Activated CD4-positive, CD25-positive, alpha-beta regulatory T cell treated with anti-CD3 and anti-CD28 coated beads, Interleukin-2, amount 50 U/mL, for 24 hours (primary cell): Measurements from ENCODE around the gene FRMD4B.
A peak's percentile ranks its signal among the peaks of the same experiment; 100 is the strongest.

Source experiments
- ATAC-seq, 2 donors: fragments of 150-1000 bp; cut with Tn5 transposase; one replicate each; pipeline ENCODE4 v1.10.0; 2021; ENCODE audit warnings: mild to moderate bottlenecking in 1 of 2, moderate library complexity in 1 of 2

The FRMD4B gene

GRCh38 chr3:69321301-69322157 is 64.4 kb downstream of the FRMD4B start:
- ATAC-seq: no peak

DNA sequence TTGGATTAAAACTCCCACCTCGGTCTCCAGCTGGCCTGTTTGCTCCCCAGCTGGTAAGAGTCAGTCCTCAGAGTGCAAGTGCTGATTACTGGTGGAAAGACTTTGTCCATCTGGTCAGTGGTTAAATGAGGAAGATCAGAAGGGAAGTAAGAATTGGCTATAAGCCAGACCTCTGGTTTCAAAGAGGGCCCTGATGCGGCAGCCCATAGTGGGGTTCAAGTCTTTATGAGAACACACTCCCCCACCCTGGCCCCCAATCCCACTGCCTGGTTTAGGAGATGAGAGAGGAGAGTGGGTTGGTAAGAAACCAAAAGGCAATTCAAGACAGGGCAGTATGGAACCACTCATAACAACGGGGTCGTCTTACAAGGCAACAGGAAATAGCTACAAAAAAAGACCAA is 65.0 kb downstream of the FRMD4B start:
- ATAC-seq: no peak

DNA sequence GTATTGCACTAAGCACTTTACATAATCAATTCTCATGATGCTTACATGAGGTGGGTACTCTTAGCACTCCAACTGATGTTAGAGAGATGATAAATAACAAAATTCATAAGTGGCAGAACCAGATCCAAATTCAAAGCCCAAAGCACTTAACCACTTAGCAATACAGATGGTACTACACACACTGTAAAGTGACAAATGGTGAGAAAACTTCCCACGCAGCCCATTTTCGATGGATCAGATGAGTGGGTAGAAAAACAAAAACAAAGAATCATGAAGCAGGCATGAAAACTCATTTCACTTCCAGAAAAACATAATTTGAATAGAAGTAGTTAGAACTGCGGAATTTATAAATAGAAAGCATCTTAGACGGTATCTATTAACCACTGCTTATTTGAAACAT is 66.2 kb downstream of the FRMD4B start:
- ATAC-seq: no peak

- ATAC-seq: no peak
Observed at GRCh38 chr3:69318410-69318809, 67.5 kb downstream of the FRMD4B start.

- ATAC-seq: no peak
Observed at GRCh38 chr3:69313251-69313650, 72.6 kb downstream of the FRMD4B start.

DNA sequence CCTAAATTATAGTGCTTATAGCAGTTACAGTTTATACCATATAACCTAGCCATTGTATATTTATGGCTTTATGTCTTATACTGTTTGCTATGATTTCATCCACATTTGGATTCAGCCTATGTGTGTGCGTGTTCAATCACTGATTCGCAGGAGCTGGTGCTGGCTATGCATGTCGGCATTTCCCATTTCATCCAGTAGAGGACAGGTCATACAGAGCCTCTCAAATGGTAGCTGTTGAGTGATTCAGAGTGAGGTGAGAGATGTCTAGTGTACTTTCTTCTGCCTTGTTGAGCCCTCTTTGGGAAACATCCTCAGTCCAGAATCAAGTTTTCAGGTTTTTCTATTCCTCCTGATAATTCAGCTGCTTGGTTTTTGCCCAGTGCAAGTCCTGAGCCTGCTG is 76.1 kb downstream of the FRMD4B start:
- ATAC-seq: no peak

DNA sequence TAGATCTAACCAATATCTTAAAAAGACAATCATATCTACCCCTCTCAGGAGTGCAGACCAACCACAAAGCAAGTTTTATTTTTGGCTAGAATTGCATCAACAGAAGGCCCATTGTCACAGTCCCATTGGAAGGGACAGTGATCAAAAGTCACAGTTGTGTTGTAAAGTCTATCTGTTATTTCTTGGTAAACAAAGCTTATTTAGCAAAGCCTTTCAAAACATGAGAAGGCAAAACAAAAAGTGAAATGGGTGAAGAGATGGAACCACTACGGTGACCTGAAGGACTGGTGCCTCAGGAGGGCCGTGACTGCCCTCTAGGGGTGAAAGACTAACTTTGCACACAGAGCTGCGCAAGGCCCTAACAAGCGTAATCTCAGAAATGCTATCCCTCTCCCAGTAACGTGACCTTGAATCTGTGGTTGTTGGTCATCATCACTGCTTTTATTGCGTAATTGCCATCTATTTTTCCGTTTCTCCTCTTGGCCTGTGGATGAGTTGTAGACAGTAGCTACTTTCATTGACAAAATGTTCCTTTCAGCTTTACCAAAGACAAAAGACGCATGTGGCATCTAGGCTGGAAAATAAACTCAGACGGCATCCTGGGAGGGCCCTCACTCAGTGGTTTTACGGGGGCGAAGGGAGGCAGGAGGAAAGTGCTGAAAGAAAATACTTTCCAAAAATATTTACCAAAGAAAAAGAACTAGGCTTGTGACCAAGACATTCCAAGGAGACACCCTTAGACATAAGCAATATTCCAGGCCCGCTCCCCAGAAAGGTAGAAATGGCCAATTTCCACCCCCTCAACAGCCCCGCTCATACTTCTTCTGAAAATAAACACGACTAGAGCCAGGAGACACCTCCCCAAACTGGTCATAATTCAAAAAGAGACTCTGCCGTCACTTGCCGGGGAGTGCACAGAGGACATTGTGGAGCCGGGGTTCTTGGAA is 79.4 kb downstream of the FRMD4B start:
- peak; percentile 81 to 84 for ATAC-seq

DNA sequence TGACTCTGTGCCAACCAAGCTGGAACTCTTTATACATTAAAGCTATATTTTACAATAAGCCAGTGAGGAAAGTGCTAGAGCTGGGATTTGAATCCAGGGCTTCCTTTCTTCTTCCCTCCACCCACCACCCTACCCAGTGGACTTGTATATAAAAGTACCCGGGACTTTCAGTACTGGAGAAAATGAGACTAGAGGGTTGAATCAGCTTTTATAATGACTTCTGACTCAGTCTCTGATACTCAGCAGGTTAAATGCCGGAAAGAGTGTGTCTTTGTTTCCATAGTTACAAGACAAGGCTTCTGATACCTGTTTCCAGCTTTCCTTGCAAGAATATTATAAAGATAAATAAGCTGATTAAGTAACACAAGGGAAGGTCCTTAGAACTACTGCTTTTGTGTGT is 80.9 kb downstream of the FRMD4B start:
- peak; percentile 89 to 92 for ATAC-seq

- no peak for ATAC-seq
Observed at GRCh38 chr3:69304396-69304795, 81.5 kb downstream of the FRMD4B start.

- ATAC-seq: no peak
Observed at GRCh38 chr3:69300296-69300695, 85.6 kb downstream of the FRMD4B start.

DNA sequence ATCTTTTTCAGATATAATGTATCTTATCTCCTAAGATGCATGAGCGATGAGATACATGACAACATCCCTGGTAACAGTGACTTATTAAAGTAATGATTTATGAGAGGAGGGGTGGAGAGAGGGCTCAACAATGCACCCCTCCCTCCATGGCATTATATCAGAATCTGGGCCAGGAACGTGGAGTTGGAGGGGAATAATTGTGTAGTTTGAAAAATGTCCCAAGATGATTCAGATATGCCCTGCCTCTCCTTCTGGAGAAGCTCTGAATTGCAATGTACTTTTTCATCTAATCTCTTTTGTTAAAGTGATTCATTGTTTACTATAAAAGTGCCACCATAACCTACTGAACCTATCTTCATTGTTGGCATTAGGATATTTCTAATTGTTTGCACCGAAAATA is 86.5 kb downstream of the FRMD4B start:
- no peak for ATAC-seq

DNA sequence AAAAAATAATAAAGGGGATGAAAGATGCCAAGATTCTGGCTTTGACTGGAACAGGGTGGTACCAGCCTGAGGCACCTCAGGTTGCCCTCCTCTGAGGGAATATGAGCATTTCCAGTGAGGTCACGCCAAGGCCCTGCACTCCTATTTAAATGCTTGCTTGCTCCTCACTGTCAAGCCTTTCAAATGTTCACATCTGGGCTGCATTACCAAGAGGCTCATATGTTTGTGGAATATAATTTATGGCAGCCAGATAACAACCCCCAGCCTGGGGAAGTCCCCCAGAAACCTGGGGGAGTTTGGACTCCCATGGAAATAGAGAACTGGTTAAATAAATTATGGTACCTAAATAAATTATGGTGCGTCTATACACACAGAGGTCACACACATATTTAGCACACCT is 88.4 kb downstream of the FRMD4B start:
- no peak for ATAC-seq

GRCh38 chr3:69296995-69297394 is 88.9 kb downstream of the FRMD4B start:
- no peak for ATAC-seq

DNA sequence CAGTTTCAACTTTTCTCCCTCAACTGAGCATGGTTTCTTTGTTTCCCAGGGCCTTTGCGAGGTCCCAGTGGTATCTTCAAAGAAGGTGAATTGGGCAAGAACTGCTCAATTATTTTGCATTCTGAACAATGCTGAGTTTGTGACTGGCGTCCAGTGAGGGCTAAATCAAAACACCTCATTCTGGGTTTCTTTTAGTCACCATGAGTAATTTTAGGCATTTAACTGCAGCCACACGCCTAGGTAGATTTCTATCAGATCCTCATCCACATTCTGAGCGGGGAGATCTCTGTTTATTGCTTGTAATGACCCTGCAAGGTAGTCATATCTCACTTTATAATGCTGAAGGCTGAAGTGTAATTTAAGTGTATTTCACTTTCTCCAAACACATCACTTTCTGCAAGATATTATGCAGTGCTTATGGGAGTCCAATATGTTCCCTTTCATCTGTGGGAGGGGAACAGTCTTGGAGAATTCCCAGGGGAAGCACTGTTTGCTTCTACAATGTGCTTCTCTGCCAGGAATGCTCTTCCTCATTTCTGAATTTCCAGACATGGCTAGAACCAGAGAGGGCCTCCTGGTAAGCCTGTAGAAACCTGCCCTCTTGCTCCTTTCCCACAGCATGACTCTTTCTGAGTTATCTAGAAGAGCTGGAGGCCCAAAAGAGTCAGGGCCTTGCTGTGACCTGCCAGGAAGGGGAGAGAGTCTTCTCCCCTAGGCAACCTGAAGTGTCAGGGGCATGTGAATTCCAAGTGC is 91.7 kb downstream of the FRMD4B start:
- peak in 1 of 2 donors; percentile 43 for ATAC-seq

GRCh38 chr3:69292959-69293574 is 92.8 kb downstream of the FRMD4B start:
- ATAC-seq: no peak

DNA sequence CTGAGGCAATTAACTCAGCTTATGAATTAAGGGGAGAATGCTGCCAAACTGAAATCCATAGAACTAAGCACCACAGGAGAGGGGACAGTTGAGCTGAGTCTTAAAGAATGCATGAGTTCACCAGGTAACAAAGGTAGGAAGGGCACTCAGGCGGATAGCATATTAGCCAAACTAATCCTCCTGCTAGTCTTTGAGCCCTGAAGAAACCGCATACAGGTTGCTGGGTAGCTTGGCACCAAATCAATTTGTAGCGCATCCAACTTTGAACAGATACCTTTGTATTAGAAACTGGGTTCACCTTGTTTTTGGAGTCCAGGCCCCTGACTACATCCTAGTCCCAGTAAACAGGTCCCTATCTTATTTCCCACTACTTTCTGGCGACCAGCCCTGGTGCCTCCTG is 93.7 kb downstream of the FRMD4B start:
- no peak for ATAC-seq

- no peak for ATAC-seq
Observed at GRCh38 chr3:69290430-69290829, 95.5 kb downstream of the FRMD4B start.

GRCh38 chr3:69290006-69290405 is 95.9 kb downstream of the FRMD4B start:
- ATAC-seq: no peak

- ATAC-seq: peak; percentile 48 to 81
Observed at GRCh38 chr3:69288161-69288895, 97.6 kb downstream of the FRMD4B start.

DNA sequence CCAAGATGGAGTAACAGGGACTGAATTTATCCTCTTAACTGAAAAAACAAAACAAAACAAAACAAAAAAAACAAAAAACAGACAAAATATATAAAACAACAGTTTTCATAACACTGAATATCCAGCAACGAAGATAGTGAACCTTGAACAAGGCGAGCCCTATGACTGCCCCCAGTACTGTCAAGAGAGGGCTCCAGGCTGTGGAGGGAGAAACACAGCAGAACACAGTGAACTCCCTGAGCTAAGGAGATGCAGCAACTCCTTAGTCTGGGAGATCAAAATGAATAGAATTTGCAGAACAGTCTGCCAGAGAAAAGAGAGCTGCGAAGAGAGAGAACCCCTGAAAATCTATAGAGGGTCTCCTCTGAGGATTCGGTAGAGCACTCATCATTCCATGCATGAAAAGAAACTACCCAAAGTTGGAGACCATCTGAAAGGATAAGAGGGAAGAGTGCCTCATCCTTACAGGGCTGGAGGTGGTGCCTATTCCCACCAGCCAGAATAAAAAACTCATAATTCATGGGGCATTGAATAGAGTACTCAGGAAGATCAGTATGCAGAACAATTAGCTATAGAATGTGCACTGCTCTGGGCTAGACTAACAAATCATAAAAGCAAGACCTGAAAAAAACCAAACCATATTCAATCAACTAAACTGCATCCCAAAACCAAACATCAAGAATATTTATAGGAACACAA is 101.8 kb downstream of the FRMD4B start:
- ATAC-seq: no peak

- ATAC-seq: no peak
Observed at GRCh38 chr3:69283496-69283895, 102.4 kb downstream of the FRMD4B start.
